CD14-positive monocyte (primary cell): ENCODE results near the gene LSM3. TPM values are rescaled to one million over a fixed set of nuclear protein-coding genes. Genes with fewer than 3 reads are reported as not detected.
A peak's percentile ranks its signal among the peaks of the same experiment; 100 is the strongest.

Experiments
- DNase-seq, 3 donors: peaks; one replicate each; pipeline ENCODE4 v3.0.0-alpha.2; 2011 to 2022
- H2AFZ ChIP-seq: 2 replicates; pipeline ENCODE4 v1.6.0; 2012; ENCODE audit warnings: mild to moderate bottlenecking, low read depth, low read length, inconsistent platforms; ENCODE audit not compliant: insufficient read depth, poor library complexity, severe bottlenecking
- H3K27ac ChIP-seq, 2 donors: 1 replicate in 1 of 2; 2 replicates in 1 of 2; pipeline ENCODE4 v1.5.1; 2012 to 2013; ENCODE audit warnings: low read length in 2 of 2, control low read depth in 1 of 2, inconsistent platforms in 1 of 2, low read depth in 1 of 2, mild to moderate bottlenecking in 1 of 2
- H3K27me3 ChIP-seq, 2 donors: one replicate each; pipeline versions ENCODE4 v1.6.0 to v1.6.1; 2011 to 2013; ENCODE audit warnings: low read length in 2 of 2; ENCODE audit not compliant: control insufficient read depth in 2 of 2, insufficient read depth in 2 of 2
- H3K36me3 ChIP-seq, 2 donors: replicated peaks in 1 of 2; 1 replicate in 1 of 2; 2 replicates in 1 of 2; pipeline versions ENCODE4 v1.5.1 to v1.6.1; 2012 to 2013; ENCODE audit warnings: low read length in 2 of 2, control low read depth in 1 of 2, inconsistent platforms in 1 of 2, mild to moderate bottlenecking in 1 of 2; ENCODE audit not compliant: insufficient read depth in 2 of 2, control insufficient read depth in 1 of 2
- H3K4me1 ChIP-seq, 2 donors: 1 replicate in 1 of 2; 2 replicates in 1 of 2; pipeline versions ENCODE4 v1.5.1 to v1.6.1; 2012 to 2013; ENCODE audit warnings: low read length in 2 of 2, control low read depth in 1 of 2, inconsistent platforms in 1 of 2, mild to moderate bottlenecking in 1 of 2, moderate library complexity in 1 of 2; ENCODE audit not compliant: insufficient read depth in 2 of 2, control insufficient read depth in 1 of 2
- H3K4me2 ChIP-seq: replicated peaks from 2 replicates; pipeline ENCODE3; 2012; ENCODE audit warnings: low read length, moderate library complexity, mild to moderate bottlenecking; ENCODE audit not compliant: poor library complexity, severe bottlenecking; ENCODE audit errors: extremely low read depth
- H3K4me3 ChIP-seq, 3 experiments: fragments of 200-600 bp in 1 of 3; sonication (generic) in 1 of 3; replicated peaks in 1 of 3; 1 replicate in 2 of 3; 2 replicates in 1 of 3; pipeline ENCODE4 v1.5.1; 2011 to 2013; ENCODE audit warnings: low read length in 3 of 3, mild to moderate bottlenecking in 3 of 3, control low read depth in 2 of 3, low read depth in 2 of 3, inconsistent platforms in 1 of 3, moderate library complexity in 1 of 3
- H3K79me2 ChIP-seq: 2 replicates; pipeline ENCODE4 v1.6.0; 2012; ENCODE audit warnings: mild to moderate bottlenecking, control low read depth, inconsistent platforms, low read length, moderate library complexity; ENCODE audit not compliant: insufficient read depth
- H3K9ac ChIP-seq: 2 replicates; pipeline ENCODE4 v1.6.0; 2017; ENCODE audit warnings: low read length, mild to moderate bottlenecking; ENCODE audit not compliant: insufficient read depth, poor library complexity, severe bottlenecking
- H3K9me3 ChIP-seq, 2 donors: replicated peaks in 1 of 2; 1 replicate in 1 of 2; 2 replicates in 1 of 2; pipeline versions ENCODE4 v1.5.1 to v1.6.1; 2012 to 2013; ENCODE audit warnings: low read length in 2 of 2, control low read depth in 1 of 2; ENCODE audit not compliant: control insufficient read depth in 1 of 2, insufficient read depth in 1 of 2
- H4K20me1 ChIP-seq: 2 replicates; pipeline ENCODE4 v1.6.0; 2012; ENCODE audit warnings: mild to moderate bottlenecking, low read length, control low read depth, moderate library complexity; ENCODE audit not compliant: insufficient read depth
- H3K27ac Mint-ChIP-seq, 7 donors: one replicate each; pipeline ENCODE4 v1.8.0; 2020; ENCODE audit warnings: mild to moderate bottlenecking in 7 of 7, mixed read lengths in 7 of 7, moderate library complexity in 6 of 7, inconsistent platforms in 2 of 7
- H3K27me3 Mint-ChIP-seq, 3 donors: one replicate each; pipeline ENCODE4 v1.8.0; 2021 to 2022; ENCODE audit warnings: low read depth in 3 of 3, mild to moderate bottlenecking in 3 of 3, mixed read lengths in 3 of 3, moderate library complexity in 3 of 3, inconsistent platforms in 1 of 3
- H3K36me3 Mint-ChIP-seq, 2 donors: one replicate each; pipeline ENCODE4 v1.8.0; 2020; ENCODE audit warnings: mixed read lengths in 2 of 2, inconsistent platforms in 1 of 2, mild to moderate bottlenecking in 1 of 2
- H3K4me1 Mint-ChIP-seq: one replicate; pipeline ENCODE4 v1.8.0; 2020; ENCODE audit warnings: mild to moderate bottlenecking, mixed read lengths
- H3K4me3 Mint-ChIP-seq, 2 donors: one replicate each; pipeline ENCODE4 v1.8.0; 2020; ENCODE audit warnings: mild to moderate bottlenecking in 2 of 2, mixed read lengths in 2 of 2, moderate library complexity in 1 of 2
- H3K9me3 Mint-ChIP-seq, 7 donors: one replicate each; pipeline ENCODE4 v1.8.0; 2020 to 2022; ENCODE audit warnings: mixed read lengths in 7 of 7, mild to moderate bottlenecking in 6 of 7, moderate library complexity in 6 of 7, inconsistent platforms in 2 of 7
- CTCF ChIP-seq: fragments of 200-600 bp; IDR thresholded peaks from one replicate; pipeline ENCODE4 v1.8.0; 2022; ENCODE audit warnings: antibody characterized with exemption, mild to moderate bottlenecking
- WGBS: methylation state at CpG from one replicate; pipeline ENCODE4 v1.1.5; 2013; ENCODE audit warnings: missing lambda C conversion rate; ENCODE audit not compliant: insufficient coverage; 5-methylcytosine and 5-hydroxymethylcytosine counted together
- intact Hi-C, 2 donors: fragments of 100-400 bp; cut with micrococcal nuclease; formaldehyde crosslinking; loops; one replicate each; pipeline versions ENCODE4 v1.15.0 to v1.15.1; 2023
- polyA plus RNA-seq, 3 donors: library from polyadenylated mRNA; depleted of rRNA in 1 of 3; unstranded in 2 of 3; stranded (reverse) in 1 of 3; fragments of 300-500 nt in 2 of 3; fragments of >200 nt in 1 of 3; fragmentation: Illumina TruSeq in 2 of 3; gene quantifications; 1 replicate in 2 of 3; 2 replicates in 1 of 3; pipeline ENCODE4 v1.2.3, GENCODE V29; 2012 to 2021

Gene LSM3
- polyA plus RNA-seq, 3 donors: 4.1 to 23.2 (median 19.8) TPM

GRCh38 chr3:14246414-14246813, 67.8 kb downstream of the LSM3 start:
- intact Hi-C loops: no loop called here
- Mint-ChIP-seq H3K4me3 (no peak overlapping the region), H3K9me3 (peaks cover 0 to 2% (median 0%) of the 10 kb centered on the region in 7 donors), H3K4me1 (no peaks in the 10 kb centered on the region), H3K27me3 (peaks cover 0 to 5% (median 0%) of the 10 kb centered on the region in 3 donors), H3K36me3 (no peaks in the 10 kb centered on the region), H3K27ac (peak overlapping the region in 2 of 7 donors; percentile 57 to 69)
- Histone ChIP-seq H3K4me2 (no peak overlapping the region), H3K4me1 (no peaks in the 10 kb centered on the region), H3K4me3 (no peak overlapping the region), H3K9me3 (no peaks in the 10 kb centered on the region), H3K27me3 (no peaks in the 10 kb centered on the region), H3K27ac (no peak overlapping the region), H3K9ac (no peak overlapping the region), H2AFZ (no peak overlapping the region), H3K36me3 (no peaks in the 10 kb centered on the region), H4K20me1 (no peaks in the 10 kb centered on the region), H3K79me2 (no peaks in the 10 kb centered on the region)
- TF ChIP-seq CTCF: no peak
- no peak for DNase-seq
- 100% methylated on average over 4 of the region's 5 CpGs for WGBS

DNA sequence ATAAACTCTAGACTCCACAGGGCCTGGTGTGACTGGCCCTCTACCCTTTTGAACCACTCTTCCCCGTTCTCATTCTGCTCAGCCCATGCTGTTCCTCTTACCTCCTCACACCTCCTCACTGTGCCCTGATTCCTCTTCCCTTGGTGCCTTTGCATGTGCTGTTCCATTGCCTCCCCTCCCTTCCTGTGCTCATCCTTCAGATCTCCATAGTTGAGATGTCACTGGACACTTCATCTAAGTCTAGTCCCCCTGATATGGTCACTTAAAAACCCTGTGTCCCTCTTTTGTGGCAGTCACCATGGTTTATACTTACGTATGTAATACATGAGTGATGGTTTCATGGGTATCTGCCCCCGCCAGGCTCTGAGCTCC, 69.8 kb downstream of the LSM3 start:
- H2AFZ ChIP-seq: no peak overlapping the region
- no peak overlapping the region for H3K4me2 ChIP-seq
- Mint-ChIP-seq H3K9me3 (peaks cover 0 to 2% (median 0%) of the 10 kb centered on the region in 7 donors), H3K36me3 (no peaks in the 10 kb centered on the region), H3K4me1 (no peaks in the 10 kb centered on the region), H3K27me3 (peaks cover 0 to 5% (median 1%) of the 10 kb centered on the region in 3 donors), H3K4me3 (no peak overlapping the region), H3K27ac (no peak overlapping the region)
- H3K27ac ChIP-seq: no peak overlapping the region
- no peak for TF ChIP-seq CTCF
- no peak overlapping the region for H3K9ac ChIP-seq
- WGBS: 90% methylated on average over 3 of the region's 3 CpGs
- intact Hi-C loops: no loop called here
- H3K4me1 ChIP-seq: no peaks in the 10 kb centered on the region
- no peak overlapping the region for H3K4me3 ChIP-seq
- DNase-seq: no peak
- no peaks in the 10 kb centered on the region for H3K36me3 ChIP-seq
- H3K27me3 ChIP-seq: no peaks in the 10 kb centered on the region
- H3K79me2 ChIP-seq: no peaks in the 10 kb centered on the region
- no peaks in the 10 kb centered on the region for H3K9me3 ChIP-seq
- H4K20me1 ChIP-seq: no peaks in the 10 kb centered on the region
